Stimulated activated CD4-positive, alpha-beta T cell treated with anti-CD3 and anti-CD28 coated beads, Interleukin-4, amount 100 ng/mL, for 1 hour (primary cell): ENCODE measurements around the gene VPS51.
"Not testable (repeated sequence)": the region's sequence is repeated elsewhere in the genome, so short reads cannot be mapped to it uniquely, and the experiment has no call there.

ENCODE experiments used
- DNase-seq: peaks from one replicate; pipeline ENCODE4 v3.0.0-alpha.2; 2020

The VPS51 gene

GRCh38 chr11:65136515-65137096 is 40.6 kb downstream of the VPS51 start:
- DNase-seq = no peak

- no peak for DNase-seq
These were observed 46.0 kb downstream of the VPS51 start for GRCh38 chr11:65141896-65142494.

- no peak for DNase-seq
These were observed 51.5 kb downstream of the VPS51 start for GRCh38 chr11:65147352-65148075.

DNA sequence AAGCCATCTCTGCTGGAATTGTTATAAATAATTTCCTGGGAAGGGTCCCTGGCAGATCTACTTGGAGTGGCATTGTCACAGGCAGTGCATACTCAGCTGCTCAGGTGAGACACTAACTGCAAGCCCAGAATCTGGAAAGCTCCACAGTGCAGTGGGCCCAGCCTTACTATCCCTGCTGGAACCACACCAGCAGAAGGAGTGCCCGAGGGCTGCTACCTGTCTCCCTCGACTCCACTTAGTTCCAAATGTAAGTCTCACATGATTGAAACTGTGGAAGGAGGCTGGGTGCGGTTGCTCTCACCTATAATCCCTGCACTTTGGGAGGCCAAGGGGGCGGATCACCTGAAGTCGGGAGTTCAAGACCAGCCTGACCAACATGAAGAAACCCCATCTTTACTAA is 52.6 kb downstream of the VPS51 start:
- no peak for DNase-seq

DNA sequence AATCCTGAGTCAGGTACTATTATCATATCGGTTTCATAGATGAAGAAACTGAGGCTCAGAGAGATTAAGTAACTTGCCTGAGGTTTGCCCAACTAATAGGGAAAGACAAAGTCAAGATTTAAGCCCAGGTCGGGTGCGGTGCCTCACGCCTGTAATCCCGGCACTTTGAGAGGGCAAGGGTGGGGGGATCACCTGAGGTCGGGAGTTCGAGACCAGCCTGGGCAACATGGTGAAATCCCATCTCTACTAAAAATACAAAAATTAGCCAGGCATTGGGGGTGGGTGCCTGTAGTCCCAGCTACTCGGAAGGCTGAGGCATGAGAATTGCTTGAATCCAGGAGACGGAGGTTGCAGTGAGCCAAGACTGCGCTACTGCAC is 54.1 kb downstream of the VPS51 start:
- not testable (repeated sequence) for DNase-seq

- DNase-seq = no peak
These were observed 54.7 kb downstream of the VPS51 start for GRCh38 chr11:65150509-65151299.

DNA sequence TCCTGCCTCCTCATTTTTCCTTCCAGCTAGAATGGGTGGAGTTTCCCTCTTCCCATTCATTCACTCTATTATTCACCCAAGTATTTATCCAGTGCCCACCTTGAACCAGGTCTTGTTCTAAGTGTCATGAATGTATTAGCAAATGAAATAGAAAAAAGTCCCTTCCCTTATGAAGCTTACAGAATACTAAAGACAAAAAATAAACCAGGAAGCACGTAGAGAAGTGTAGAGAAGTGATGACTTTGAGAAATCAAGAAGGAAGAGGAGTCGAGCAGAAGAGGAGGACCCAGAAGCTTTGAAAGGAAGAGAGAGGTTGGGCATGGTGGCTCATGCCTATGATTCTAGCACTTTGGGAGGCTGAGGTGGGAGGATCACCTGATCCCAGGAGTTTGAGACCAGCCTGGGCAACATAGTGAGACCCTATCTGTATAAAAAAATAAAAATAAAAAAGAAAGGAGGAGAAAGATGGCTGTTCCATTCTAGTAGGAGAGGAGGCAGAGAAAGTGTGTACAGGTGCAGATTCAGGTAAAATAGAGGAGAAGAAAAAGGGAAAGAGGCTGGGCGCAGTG is 55.4 kb downstream of the VPS51 start:
- DNase-seq = no peak

- DNase-seq = no peak
These were observed 56.1 kb downstream of the VPS51 start for GRCh38 chr11:65152122-65152521.

DNA sequence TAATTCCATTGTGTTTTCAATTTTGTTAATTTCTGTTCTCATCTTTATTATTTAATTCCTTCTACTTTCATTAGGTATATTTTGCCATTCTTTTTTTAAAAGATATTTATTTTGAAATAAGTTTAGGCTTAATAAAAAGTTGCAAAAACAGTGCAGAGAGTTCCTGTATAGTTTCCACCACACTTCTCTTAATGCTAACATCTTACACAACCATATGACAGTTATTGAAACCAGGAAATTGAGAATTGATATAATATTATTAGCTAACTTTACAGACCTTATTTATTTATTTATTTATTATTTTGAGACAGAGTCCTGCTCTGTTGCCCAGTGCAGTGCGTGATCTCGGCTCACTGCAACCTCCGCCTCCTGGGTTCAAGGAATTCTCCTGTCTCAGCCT is 60.2 kb downstream of the VPS51 start:
- no peak for DNase-seq

DNA sequence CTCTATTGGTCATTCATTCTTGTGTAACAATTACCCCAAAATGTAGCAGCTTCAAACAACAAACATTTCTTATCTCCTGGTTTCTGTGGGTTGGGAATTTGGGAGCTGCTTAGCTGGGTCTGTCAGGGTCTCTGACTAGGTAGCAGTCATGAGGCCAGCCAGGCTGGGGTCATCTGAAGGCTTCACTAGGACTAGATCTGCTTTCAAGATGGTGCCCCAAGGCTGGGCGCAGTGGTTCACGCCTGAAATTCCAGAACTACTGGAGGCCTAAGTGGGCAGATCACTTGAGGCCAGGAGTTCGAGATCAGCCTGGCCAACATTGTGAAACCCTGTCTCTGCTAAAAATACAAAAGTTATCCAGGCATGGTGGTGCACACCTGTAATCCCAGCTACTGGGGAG is 60.9 kb downstream of the VPS51 start:
- DNase-seq = no peak

DNA sequence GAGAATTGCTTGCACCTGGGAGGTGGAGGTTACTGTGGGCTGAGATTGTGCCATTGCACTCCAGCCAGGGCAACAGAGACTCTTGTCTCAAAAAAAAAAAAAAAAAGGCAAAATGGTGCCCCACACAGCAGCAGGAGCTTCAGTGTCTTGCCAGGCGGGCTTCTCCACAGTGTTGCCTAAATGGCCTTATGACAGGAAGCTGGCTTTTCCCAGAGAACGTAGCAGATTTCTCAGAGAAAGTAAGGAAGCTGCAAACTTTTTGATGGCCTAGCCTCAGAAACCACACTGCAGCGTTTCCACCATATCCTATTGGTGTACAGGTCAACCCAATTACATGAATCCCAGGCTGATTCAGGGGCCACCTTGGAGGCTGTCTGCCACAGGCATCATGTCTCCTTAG is 61.3 kb downstream of the VPS51 start:
- no peak for DNase-seq

- no peak for DNase-seq
These were observed 63.0 kb downstream of the VPS51 start for GRCh38 chr11:65159012-65159411.

- DNase-seq = no peak
These were observed 64.6 kb downstream of the VPS51 start for GRCh38 chr11:65160643-65161042.
